Daoy (cell line): ENCODE results near the gene DEPDC7. TPM values are rescaled to one million over a fixed set of nuclear protein-coding genes. Genes with fewer than 3 reads are reported as not detected.

Experiments used
- DNase-seq: peaks from one replicate; pipeline ENCODE4 v3.0.0-alpha.2; 2015; ENCODE audit warnings: low read depth
- total RNA-seq: library from RNA; depleted of rRNA; stranded (reverse); fragments of >200 nt; shearing (Covaris generic); gene quantifications from 2 replicates; pipeline ENCODE4 v1.2.3, GENCODE V29; 2014; rRNA removed

Gene DEPDC7
- total RNA-seq, 1 experiment from 2014 or later = 10.5 TPM

DNA sequence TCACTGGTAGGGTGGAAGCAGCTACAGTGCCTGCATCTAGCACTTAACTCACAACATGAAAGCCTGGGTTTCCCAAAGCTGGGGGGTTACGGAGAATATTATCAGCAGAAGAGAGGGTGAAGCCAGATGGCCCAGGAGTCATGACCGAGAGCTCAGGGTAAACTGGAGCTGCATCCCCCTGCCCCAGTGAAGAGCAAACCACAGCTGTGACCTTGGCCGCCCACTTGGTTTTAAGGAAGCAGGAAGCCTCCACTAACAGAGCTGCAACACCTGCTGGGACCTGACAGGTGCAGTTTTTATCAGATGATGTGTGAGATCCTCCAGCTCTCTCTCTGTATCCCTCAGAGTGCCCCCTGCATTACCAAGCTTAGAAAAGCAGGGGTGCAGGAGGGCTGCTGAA lies 44.6 kb downstream of the DEPDC7 start:
- no peak for DNase-seq

DNA sequence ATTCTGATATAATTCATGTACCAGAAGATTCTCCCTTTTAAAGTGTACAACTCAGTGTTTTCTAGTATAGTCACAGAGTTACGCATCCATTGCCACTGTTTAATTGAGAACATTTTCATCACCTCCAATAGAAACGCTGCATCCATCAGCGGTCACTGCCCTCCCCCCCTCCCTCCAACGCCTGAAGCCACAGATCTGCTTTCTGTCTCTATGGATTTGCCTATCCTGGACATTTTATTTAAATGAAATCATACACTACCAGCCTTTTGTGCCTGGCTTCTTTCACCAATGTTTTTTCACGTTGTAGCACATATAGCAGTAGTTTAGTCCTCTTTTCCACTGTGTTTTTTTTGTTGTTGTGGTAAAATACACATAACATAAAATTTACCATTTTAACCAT lies 46.5 kb downstream of the DEPDC7 start:
- no peak for DNase-seq

DNA sequence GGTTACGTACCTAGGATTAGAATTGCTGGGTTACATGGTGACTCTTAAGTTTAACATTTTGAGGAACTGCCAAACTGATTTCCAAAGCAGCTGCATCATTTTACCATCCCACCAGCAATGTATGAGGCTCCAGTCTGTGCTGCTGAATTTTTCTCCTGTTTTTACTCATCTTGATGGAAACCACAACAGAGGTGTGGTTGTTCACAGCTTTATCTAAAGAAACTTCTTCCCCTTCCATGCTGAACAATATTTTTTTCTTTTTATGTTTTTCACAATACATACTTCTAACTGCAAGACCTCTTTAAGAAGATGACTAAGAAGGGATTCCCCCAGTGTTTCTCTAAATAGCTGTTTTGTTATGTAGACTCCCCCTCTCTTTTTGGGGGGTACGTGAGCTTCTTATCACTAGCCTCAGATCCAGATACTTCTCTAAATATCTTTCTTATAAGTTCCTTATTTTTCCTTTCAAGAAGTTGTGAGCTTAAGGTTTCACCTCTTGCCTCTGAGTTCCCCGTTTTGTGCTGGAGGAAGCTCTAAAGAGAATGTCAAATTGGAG lies 47.7 kb downstream of the DEPDC7 start:
- DNase-seq = no peak

DNA sequence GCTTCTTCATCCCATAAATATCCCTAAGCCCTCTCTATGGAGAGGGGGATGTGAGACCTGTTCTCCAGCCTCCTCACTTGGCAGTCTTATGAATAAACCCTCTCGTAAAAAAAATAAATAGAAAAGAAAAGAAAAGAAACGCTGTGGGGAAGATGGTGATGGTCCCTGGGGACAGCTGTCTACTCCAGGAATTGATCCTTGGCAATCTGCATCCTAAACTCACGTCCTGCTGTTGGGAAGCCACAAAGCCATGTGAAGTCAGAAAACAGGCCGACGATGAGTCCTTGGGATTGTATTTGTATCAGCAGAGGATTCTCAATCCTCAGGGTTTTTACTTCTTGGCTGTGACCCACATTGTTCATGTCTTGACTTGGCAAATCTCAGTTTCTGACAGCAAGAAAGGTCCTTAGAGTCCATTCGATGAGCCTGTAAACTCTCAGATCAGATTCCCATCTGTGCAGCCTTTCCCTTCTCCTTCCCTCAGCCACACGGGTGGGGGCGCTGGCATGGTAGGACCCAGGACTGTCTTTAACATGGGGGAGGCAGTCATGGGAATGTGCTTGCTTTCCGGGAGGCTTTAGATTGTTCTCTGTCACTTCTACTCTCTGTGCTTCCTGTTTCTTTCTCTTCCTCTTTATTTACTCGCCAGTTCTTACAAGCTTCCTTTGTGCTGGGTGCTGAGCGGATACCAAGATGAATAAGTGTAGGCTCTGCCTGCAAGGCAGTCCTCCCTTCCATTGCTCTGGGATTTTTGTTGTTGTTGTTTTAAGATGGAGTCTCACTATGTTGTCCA lies 48.6 kb downstream of the DEPDC7 start:
- no peak for DNase-seq

DNA sequence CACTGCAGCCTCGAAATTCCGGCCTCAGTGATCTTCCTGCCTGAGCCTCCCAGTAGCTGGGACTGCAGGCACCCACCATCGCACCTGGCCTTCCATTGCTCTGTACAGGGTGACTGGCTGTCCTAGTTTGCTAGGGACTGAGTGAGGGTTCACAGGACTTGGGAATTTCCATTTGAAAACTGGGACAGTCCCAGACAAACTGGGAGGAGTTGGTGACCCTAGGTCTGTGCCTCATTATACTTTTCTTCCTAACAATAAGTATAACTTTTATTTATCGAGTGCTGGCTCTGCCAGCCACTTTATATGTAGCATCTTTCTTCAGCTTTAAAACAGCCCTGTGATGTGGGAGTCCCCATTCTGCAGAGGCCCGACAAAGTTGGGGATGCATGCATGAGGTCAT lies 49.2 kb downstream of the DEPDC7 start:
- DNase-seq = no peak

DNA sequence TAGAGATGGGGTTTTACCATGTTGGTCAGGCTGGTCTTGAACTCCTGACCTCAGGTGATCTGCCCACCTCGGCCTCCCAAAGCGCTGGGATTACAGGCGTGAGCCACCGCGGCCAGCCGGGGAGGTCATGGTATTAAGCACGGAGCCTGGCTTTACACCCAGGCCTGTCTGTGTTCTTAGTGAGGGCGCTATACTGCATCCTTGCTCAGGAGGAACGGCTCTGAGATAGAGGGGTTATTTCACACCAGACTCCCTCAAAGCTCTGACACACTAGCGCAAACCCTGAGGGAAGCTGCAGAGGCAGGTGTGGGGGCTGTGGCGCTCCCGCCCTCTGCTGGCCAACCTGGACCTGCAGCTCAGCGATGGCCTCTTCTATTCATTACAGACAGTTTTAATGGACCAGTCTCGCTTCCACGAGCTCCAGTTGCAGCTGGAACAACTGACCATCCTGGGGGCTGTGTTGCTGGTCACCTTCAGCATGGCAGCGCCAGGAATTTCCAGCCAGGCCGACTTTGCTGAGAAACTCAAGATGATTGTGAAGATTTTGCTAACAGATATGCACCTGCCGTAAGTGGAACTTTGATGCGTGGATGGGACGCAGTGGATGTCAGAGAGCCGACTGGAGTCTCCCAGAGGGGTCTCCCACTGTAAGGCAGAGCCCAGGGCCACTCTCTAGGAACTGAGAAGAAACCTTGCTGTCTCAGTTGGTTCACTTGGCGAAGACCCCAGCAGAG lies 49.9 kb downstream of the DEPDC7 start:
- peak; percentile 57 for DNase-seq

DNA sequence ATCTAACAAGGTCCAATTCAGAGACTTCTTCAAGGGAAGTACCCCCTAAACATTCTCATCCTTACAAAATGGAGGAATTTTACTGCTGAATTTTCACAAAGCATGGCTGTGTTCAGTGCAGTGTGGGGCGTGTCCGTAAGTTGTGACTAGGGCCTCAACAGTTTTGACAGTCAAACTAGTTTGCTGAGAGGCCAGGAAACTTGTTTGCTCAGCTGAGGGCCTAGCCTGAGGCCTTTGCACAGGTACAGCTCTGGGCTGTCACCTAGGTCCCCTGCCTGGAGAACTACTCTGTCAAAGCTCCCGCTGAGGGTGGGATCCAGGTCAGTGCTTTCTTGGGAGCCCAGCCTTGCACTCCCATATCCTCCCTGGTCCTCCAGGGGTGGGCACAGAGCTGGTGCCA lies 51.6 kb downstream of the DEPDC7 start:
- DNase-seq = no peak

DNA sequence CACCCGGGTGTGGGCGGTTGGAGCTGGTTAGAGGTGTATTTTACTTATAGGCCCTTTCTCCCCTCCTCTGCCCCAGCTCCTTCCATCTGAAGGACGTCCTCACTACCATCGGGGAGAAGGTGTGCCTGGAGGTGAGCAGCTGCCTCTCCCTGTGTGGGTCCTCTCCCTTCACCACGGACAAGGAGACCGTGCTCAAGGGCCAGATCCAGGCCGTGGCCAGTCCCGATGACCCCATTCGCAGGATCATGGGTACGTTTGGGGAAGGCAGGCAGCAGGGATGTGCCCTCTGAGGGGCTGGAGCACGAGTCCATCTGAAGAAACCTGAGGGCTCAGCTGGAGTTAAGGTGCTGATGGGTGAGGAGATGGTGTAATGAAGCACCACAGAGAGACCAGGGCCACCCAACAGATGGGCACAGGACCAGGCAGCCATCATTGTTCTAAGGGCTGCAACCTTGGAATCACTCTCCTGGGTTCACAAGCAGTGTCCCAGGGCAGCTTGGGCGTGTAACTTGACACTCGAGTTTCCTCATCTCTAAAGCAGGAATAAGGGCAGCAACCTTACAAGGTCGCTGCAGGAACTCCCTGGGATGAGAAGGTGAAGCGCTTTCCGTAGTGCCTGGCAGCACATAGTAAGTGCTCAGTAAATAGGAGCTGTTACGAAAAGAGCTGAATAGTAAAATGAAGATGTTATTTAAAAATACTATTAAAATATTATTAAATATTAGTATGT lies 53.1 kb downstream of the DEPDC7 start:
- no peak for DNase-seq

DNA sequence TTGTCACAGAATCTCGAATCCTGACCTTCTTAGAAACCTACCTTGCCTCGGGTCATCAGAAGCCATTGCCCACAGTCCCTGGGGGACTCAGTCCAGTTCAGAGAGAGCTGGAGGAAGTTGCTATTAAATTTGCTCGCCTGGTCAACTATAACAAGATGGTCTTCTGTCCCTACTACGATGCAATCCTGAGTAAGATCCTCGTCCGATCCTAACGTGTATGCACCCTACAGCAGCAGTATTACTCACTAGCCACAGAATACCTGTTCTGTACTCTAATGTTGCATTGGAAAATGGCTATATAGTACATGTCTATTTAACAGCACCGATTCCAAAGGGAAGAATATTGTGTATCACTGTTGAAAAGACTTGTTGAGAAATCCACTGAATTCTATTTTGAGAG lies 56.8 kb downstream of the DEPDC7 start:
- no peak for DNase-seq

Other genes starting within 250 kb of the DEPDC7 start
- not detected in 2 replicates for gene CCDC73, start 221.2 kb upstream of the DEPDC7 start, total RNA-seq
- 0.54 and 1.7 TPM in 2 replicates for gene PRRG4, start 186.0 kb upstream of the DEPDC7 start, total RNA-seq
- 15.6 and 18.6 TPM in 2 replicates for gene QSER1, start 123.1 kb upstream of the DEPDC7 start, total RNA-seq
- gene TCP11L1, start 23.7 kb downstream of the DEPDC7 start, total RNA-seq = 17.3 and 19.7 TPM in 2 replicates
- 31.4 and 35.4 TPM in 2 replicates for gene CSTF3, start 145.6 kb downstream of the DEPDC7 start, total RNA-seq
- gene HIPK3, start 241.5 kb downstream of the DEPDC7 start, total RNA-seq = 37.0 and 39.0 TPM in 2 replicates